Measurements from ENCODE around the gene KIF21B.

DNA sequence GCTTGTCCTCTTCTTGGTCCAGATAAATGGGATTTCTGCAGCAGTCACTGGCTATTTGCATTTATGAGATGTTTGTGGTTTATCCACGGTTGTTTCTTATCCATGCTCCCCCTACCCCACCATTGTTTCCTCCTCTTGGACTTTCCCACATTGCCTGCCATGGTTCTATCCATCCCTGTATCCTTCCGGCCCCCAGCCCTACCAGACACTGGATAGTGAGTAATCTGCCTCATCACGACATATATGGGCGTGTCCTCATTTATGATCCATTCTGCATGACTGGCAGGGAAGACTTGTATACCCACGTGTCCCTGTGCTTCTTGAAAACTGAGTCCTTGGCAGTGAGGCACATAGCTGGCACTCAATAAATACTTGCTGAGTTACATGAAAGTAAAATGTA is 48.6 kb upstream of the KIF21B start:
- TF ChIP-seq, protein P1, sequence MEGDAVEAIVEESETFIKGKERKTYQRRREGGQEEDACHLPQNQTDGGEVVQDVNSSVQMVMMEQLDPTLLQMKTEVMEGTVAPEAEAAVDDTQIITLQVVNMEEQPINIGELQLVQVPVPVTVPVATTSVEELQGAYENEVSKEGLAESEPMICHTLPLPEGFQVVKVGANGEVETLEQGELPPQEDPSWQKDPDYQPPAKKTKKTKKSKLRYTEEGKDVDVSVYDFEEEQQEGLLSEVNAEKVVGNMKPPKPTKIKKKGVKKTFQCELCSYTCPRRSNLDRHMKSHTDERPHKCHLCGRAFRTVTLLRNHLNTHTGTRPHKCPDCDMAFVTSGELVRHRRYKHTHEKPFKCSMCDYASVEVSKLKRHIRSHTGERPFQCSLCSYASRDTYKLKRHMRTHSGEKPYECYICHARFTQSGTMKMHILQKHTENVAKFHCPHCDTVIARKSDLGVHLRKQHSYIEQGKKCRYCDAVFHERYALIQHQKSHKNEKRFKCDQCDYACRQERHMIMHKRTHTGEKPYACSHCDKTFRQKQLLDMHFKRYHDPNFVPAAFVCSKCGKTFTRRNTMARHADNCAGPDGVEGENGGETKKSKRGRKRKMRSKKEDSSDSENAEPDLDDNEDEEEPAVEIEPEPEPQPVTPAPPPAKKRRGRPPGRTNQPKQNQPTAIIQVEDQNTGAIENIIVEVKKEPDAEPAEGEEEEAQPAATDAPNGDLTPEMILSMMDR (conservative IDR thresholded peaks at IDR 0.05; ENCODE audit: low read depth, low read length) = no peak
- no peak for TF ChIP-seq EZH2 (IDR thresholded peaks at IDR 0.05; ENCODE audit: borderline replicate concordance, low read depth, low read length, poor library complexity, severe bottlenecking)

Measured in A673 (cell line).